ENCODE measurements around the gene DNAJC2. TPM values are rescaled to one million over a fixed set of nuclear protein-coding genes. Genes with fewer than 3 reads are reported as not detected.
A peak's percentile ranks its signal among the peaks of the same experiment; 100 is the strongest.

DNAJC2 gene
- total RNA-seq, 1 donor from 2014 or later = 19.2 TPM

GRCh38 chr7:103348452-103348851 is 3.9 kb upstream of the DNAJC2 start:
- no peak for DNase-seq
- TF ChIP-seq CTCF (IDR thresholded peaks at IDR 0.05; ENCODE audit: partially characterized antibody, unreplicated experiment) = no peak
- no peaks in the 10 kb centered on the region for H3K9me3 Mint-ChIP-seq (ENCODE audit: unreplicated experiment)
- peaks cover 11% of the 10 kb centered on the region for H3K4me1 Mint-ChIP-seq (ENCODE audit: low read depth, unreplicated experiment)
- H3K27me3 Mint-ChIP-seq (ENCODE audit: unreplicated experiment) = no peaks in the 10 kb centered on the region
- H3K27ac Mint-ChIP-seq (ENCODE audit: unreplicated experiment) = no peak overlapping the region
- peak overlapping the region; percentile 99 for H3K4me3 Mint-ChIP-seq (ENCODE audit: unreplicated experiment)
- H3K36me3 Mint-ChIP-seq (ENCODE audit: unreplicated experiment) = no peaks in the 10 kb centered on the region

- no peaks in the 10 kb centered on the region for H3K36me3 Mint-ChIP-seq (ENCODE audit: unreplicated experiment)
- H3K4me3 Mint-ChIP-seq (ENCODE audit: unreplicated experiment) = peak within 1 kb of the TSS; percentile 99
- no peaks in the 10 kb centered on the region for H3K9me3 Mint-ChIP-seq (ENCODE audit: unreplicated experiment)
- no peaks in the 10 kb centered on the region for H3K27me3 Mint-ChIP-seq (ENCODE audit: unreplicated experiment)
- peaks cover 11% of the 10 kb centered on the region for H3K4me1 Mint-ChIP-seq (ENCODE audit: low read depth, unreplicated experiment)
- peak within 1 kb of the TSS; percentile 95 for H3K27ac Mint-ChIP-seq (ENCODE audit: unreplicated experiment)
- DNase-seq = peak; percentile 78
- TF ChIP-seq CTCF (IDR thresholded peaks at IDR 0.05; ENCODE audit: partially characterized antibody, unreplicated experiment) = no peak
Measured at GRCh38 chr7:103347507-103348267, 3.1 kb upstream of the DNAJC2 start, which contains the start of gene PSMC2. PSMC2 (plus strand) TSS chr7:103347643; CDS start chr7:103347712, 69 bp downstream.

GRCh38 chr7:103346396-103346795 is 1.8 kb upstream of the DNAJC2 start:
- Mint-ChIP-seq H3K36me3 (ENCODE audit: unreplicated experiment) (no peaks in the 10 kb centered on the region), H3K9me3 (ENCODE audit: unreplicated experiment) (no peaks in the 10 kb centered on the region), H3K4me1 (ENCODE audit: low read depth, unreplicated experiment) (peaks cover 11% of the 10 kb centered on the region), H3K27ac (ENCODE audit: unreplicated experiment) (no peak overlapping the region), H3K4me3 (ENCODE audit: unreplicated experiment) (no peak overlapping the region), H3K27me3 (ENCODE audit: unreplicated experiment) (no peaks in the 10 kb centered on the region)
- DNase-seq = no peak
- no peak for TF ChIP-seq CTCF (IDR thresholded peaks at IDR 0.05; ENCODE audit: partially characterized antibody, unreplicated experiment)

GRCh38 chr7:103343758-103344452 is 662 bp downstream of the DNAJC2 start:
- Mint-ChIP-seq H3K9me3 (ENCODE audit: unreplicated experiment) (no peaks in the 10 kb centered on the region), H3K36me3 (ENCODE audit: unreplicated experiment) (no peaks in the 10 kb centered on the region), H3K27ac (ENCODE audit: unreplicated experiment) (peak overlapping the region; percentile 71), H3K4me3 (ENCODE audit: unreplicated experiment) (peak overlapping the region; percentile 98), H3K27me3 (ENCODE audit: unreplicated experiment) (peaks cover 2% of the 10 kb centered on the region), H3K4me1 (ENCODE audit: low read depth, unreplicated experiment) (peaks cover 4% of the 10 kb centered on the region)
- no peak for DNase-seq
- TF ChIP-seq CTCF (IDR thresholded peaks at IDR 0.05; ENCODE audit: partially characterized antibody, unreplicated experiment) = no peak

GRCh38 chr7:103343332-103343731 is 1.2 kb downstream of the DNAJC2 start:
- peaks cover 2% of the 10 kb centered on the region for H3K27me3 Mint-ChIP-seq (ENCODE audit: unreplicated experiment)

More at GRCh38 chr7:103343332-103343731, 1.2 kb downstream of the DNAJC2 start:
- Mint-ChIP-seq H3K4me3 (ENCODE audit: unreplicated experiment) (peak overlapping the region; percentile 98), H3K9me3 (ENCODE audit: unreplicated experiment) (no peaks in the 10 kb centered on the region), H3K36me3 (ENCODE audit: unreplicated experiment) (no peaks in the 10 kb centered on the region), H3K4me1 (ENCODE audit: low read depth, unreplicated experiment) (peaks cover under 1% of the 10 kb centered on the region), H3K27ac (ENCODE audit: unreplicated experiment) (no peak overlapping the region)
- TF ChIP-seq CTCF (IDR thresholded peaks at IDR 0.05; ENCODE audit: partially characterized antibody, unreplicated experiment) = no peak
- DNase-seq = no peak

All from glutamatergic neuron (in vitro differentiated cells).